MM.1S (cell line): ENCODE measurements around the gene DKK3.

Experiments used
- CTCF ChIP-seq: fragments of 300-600 bp; sonication (generic); IDR thresholded peaks from 2 replicates; pipeline ENCODE4 v1.5.1; 2016; ENCODE audit warnings: antibody characterized with exemption, low read length, mixed read lengths
- EZH2phosphoT487 ChIP-seq: fragments of 300-600 bp; sonication (generic); IDR thresholded peaks from 2 replicates; pipeline ENCODE4 v1.6.1; 2018; ENCODE audit warnings: antibody characterized with exemption, low read length

- TF ChIP-seq CTCF = no peak
- no peak for TF ChIP-seq EZH2phosphoT487
These were observed 37.9 kb downstream of the DKK3 start for GRCh38 chr11:11970556-11970955.
